IPS-20b (cell line): ENCODE measurements around the gene POU2F1.
A peak's percentile ranks its signal among the peaks of the same experiment; 100 is the strongest.
"Not testable (repeated sequence)": the region's sequence is repeated elsewhere in the genome, so short reads cannot be mapped to it uniquely, and the experiment has no call there.

Experiments
- H3K27ac ChIP-seq: one replicate; pipeline ENCODE4 v1.5.1; 2013; ENCODE audit warnings: low read length
- H3K27me3 ChIP-seq: 2 replicates; pipeline ENCODE4 v1.6.1; 2013; ENCODE audit warnings: mild to moderate bottlenecking, low read length, inconsistent platforms; ENCODE audit not compliant: insufficient read depth
- H3K36me3 ChIP-seq: 2 replicates; pipeline ENCODE4 v1.6.1; 2013; ENCODE audit warnings: low read depth, mild to moderate bottlenecking, inconsistent platforms, low read length, moderate library complexity; ENCODE audit not compliant: insufficient read depth
- H3K4me1 ChIP-seq: 2 replicates; pipeline ENCODE4 v1.6.1; 2013; ENCODE audit warnings: mild to moderate bottlenecking, control low read depth, inconsistent platforms, low read length, moderate library complexity; ENCODE audit not compliant: insufficient read depth
- H3K4me3 ChIP-seq: 2 replicates; pipeline ENCODE4 v1.5.1; 2013; ENCODE audit warnings: mild to moderate bottlenecking, low read length, inconsistent platforms
- H3K9ac ChIP-seq: 2 replicates; pipeline ENCODE4 v1.6.1; 2013; ENCODE audit warnings: low read depth, mild to moderate bottlenecking, inconsistent platforms, low read length, moderate library complexity
- H3K9me3 ChIP-seq: 2 replicates; pipeline ENCODE4 v1.6.1; 2013; ENCODE audit warnings: mild to moderate bottlenecking, low read depth, low read length, inconsistent platforms; ENCODE audit not compliant: insufficient read depth

POU2F1 gene

DNA sequence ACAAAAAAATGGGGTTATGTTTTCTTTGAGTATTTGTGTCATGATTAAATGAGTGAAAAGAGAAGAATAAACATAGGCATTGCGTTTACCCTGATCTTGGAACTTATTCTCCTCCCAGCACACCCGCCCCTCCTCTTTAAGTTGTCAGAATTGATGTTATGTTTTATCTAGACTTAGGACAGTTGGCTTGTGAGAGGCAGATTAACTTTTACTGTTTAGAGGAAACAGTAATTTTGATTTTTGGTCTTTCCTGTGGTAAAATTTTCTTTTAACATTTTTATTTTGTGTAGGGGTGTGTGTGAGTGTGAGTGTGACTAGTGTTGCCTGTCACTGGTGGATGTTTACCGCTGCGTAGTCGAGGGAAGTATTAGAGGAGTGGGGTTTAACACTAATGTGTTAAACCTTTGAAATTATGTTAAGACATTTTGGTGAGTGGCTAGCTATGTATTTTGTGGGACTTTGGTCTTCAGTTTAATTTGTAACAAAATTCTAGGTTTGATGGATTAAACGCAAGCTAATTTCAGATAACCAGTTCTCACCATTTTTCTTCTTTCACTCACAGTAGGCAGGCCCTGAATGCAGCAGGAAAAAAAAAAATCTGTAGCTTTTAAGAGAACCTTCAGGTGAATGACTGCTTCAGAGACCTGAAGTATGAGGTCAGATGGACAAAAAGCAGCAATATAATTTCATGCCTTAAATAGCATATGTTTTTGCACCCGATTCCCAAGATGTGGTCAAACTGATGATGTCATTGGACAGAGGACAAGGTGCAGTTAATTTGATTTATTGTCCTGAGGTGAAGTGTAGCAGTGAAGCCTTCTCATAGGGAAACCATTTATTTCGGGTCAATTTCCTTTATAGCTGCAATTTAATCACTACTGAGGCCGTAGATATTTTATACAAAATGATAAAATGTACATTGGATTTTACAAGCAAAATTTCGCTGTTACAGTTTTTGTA, 2.7 kb downstream of the POU2F1 start:
- Histone ChIP-seq H3K9me3 (no peaks in the 10 kb centered on the region), H3K27me3 (no peaks in the 10 kb centered on the region), H3K36me3 (no peaks in the 10 kb centered on the region), H3K9ac (peak overlapping the region; percentile 89; the same call in 1 of the 2 replicates), H3K4me3 (peak overlapping the region; percentile 73), H3K4me1 (peaks cover 57% of the 10 kb centered on the region), H3K27ac (no peak overlapping the region)

DNA sequence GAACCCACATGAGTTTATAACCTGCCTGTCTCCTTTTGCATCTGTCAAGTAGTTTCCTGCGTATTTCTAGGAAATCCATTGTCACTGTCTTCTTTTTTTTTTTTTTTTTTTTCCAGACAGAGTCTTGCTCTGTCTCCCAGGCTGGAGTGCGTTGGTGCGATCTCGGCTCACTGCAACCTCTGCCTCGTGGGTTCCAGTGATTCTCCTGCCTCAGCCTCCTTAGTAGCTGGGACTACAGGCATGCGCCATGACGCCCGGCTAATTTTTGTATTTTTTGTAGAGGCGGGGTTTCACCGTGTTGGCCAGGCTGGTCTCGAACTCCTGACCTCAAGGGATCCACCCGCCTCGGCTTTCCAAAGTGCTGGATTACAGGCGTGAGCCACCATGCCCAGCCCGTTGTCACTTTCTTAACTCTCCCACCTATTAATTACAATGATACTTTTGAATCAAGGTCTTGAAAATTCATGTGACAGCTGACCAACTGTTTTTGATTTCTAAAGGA, 4.1 kb downstream of the POU2F1 start:
- not testable (repeated sequence) for H3K4me3 ChIP-seq, H3K27ac ChIP-seq, H3K36me3 ChIP-seq, H3K9ac ChIP-seq, H3K27me3 ChIP-seq, H3K9me3 ChIP-seq
- peaks cover 63% of the 10 kb centered on the region for H3K4me1 ChIP-seq

DNA sequence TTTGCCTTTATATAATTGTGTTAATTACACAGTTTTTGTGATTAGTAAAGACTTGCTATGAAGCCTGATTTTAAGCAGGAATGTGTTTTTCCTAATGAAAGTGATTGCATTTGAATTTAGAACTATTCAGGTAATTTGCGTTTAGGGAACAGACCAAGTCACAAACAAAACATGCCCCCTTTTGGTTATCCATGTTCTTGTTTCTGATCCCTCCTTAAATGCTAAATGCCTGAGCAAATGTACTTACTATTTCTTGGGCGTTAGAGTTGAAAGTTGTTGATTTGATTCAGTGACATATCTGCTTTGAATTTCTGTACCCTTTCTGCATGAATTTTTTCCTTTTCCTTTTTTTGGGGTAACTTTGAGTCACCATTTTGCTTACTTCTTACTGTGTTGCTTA, 5.2 kb downstream of the POU2F1 start:
- H3K27ac ChIP-seq: peak overlapping the region; percentile 16
- H3K36me3 ChIP-seq: no peaks in the 10 kb centered on the region
- H3K9me3 ChIP-seq: no peaks in the 10 kb centered on the region
- peaks cover 70% of the 10 kb centered on the region for H3K4me1 ChIP-seq
- H3K27me3 ChIP-seq: no peaks in the 10 kb centered on the region
- H3K4me3 ChIP-seq: peak overlapping the region; percentile 51
- peak overlapping the region; percentile 15; the same call in 1 of the 2 replicates for H3K9ac ChIP-seq

DNA sequence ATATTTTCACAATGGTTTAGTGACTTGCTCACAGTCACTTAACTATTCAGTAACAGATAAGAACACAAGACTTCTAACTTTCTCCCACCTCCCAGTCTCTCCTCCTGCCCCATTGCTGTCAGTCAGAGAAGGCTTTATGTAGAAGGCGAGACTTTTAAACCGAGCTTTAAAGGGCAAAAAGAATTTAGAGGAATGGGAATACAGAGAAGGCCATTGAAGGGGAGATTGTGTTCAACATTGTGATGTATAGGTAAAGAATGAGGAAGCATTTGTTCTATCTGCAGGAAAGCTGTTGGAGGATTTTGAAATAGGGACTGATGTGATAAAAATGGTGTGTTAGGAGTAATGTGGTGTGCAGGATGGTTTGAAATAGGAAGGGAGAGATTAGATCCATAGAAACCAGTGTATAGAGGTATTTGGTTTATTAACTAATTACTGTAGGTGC, 7.3 kb downstream of the POU2F1 start:
- H3K9ac ChIP-seq: no peak overlapping the region
- no peak overlapping the region for H3K27ac ChIP-seq
- H3K9me3 ChIP-seq: no peaks in the 10 kb centered on the region
- H3K36me3 ChIP-seq: no peaks in the 10 kb centered on the region
- H3K27me3 ChIP-seq: no peaks in the 10 kb centered on the region
- peak overlapping the region; percentile 14 for H3K4me3 ChIP-seq
- peaks cover 70% of the 10 kb centered on the region for H3K4me1 ChIP-seq

DNA sequence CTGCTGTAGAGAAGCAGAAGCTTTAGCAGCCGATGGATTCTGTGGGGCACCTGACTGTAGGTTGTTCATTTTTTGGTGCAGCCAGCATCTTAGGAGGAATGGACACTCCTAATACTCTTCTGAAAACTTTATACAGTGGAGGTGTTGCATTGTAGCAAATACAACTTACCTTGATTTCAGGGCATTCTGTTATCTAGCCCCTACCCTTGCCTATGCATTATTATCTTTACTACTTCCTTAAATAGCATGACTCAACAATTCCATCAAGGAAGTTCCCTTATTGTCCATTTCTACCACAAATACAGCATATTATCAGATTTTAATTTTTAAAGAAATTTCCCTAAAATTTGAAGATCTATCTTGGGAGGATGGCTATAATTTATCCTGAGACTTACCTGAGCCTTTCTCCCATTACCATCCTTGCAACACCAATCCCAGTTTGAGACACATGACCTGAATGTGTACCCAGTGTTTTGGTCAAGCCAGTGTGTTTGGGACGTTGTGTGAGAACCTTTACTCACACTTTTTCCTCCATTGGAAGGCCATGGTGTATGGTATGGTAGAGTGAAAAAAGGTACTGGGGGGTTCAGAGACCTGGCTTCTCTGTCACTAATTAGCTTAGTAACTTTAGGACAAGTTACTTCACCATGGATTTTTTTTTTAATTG, 9.2 kb downstream of the POU2F1 start:
- Histone ChIP-seq H3K4me1 (peaks cover 69% of the 10 kb centered on the region), H3K27ac (no peak overlapping the region), H3K9ac (no peak overlapping the region), H3K9me3 (no peaks in the 10 kb centered on the region), H3K36me3 (no peaks in the 10 kb centered on the region), H3K4me3 (no peak overlapping the region), H3K27me3 (no peaks in the 10 kb centered on the region)

DNA sequence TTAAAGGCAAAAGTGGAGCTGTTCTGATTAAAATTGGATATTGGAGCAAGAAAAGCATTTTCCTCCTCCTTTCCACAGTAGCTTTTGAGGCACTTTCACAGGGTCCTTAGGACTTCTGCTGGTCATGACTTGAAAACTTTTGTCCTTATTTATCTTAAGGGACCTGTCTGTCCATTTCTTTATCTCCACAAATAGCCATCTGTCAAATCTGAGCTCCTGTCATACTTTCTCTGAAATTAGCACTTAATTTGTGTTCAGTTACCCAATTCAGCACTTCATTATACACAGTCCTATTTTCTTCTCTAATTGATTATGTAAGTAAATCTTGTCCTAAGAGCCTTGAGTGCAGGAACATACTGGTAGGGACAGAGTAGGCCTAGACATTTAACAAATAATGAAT, 9.8 kb downstream of the POU2F1 start:
- Histone ChIP-seq H3K36me3 (no peaks in the 10 kb centered on the region), H3K4me3 (no peak overlapping the region), H3K27me3 (no peaks in the 10 kb centered on the region), H3K9ac (no peak overlapping the region), H3K4me1 (peaks cover 64% of the 10 kb centered on the region), H3K9me3 (no peaks in the 10 kb centered on the region), H3K27ac (no peak overlapping the region)

DNA sequence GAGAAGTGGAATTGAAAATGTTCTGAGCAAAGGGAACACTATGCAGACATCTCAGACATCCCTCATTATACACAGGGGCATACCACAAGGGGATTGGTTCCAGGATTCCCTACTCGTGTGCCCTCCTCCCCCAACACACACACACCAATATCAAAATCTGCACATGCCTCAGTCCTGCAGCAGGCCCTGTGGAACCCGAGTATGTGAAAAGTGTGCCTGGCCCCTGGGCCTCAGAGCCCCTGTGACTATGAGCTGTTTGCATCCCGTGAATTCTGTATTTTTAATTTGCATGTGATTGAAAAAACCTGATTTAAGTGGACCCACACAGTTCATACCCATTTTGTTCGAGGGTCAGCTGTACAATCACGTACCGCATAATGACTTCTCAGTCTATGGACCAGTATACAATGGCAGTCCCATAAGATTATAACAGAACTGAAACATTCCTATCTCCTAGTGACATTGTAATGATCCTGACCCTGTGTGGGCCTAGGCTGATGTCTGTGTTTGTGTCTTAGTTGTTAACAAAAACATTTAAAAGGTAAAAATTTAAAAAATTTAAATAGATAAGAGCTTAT, 11.3 kb downstream of the POU2F1 start:
- no peaks in the 10 kb centered on the region for H3K27me3 ChIP-seq
- peaks cover 53% of the 10 kb centered on the region for H3K4me1 ChIP-seq

DNA sequence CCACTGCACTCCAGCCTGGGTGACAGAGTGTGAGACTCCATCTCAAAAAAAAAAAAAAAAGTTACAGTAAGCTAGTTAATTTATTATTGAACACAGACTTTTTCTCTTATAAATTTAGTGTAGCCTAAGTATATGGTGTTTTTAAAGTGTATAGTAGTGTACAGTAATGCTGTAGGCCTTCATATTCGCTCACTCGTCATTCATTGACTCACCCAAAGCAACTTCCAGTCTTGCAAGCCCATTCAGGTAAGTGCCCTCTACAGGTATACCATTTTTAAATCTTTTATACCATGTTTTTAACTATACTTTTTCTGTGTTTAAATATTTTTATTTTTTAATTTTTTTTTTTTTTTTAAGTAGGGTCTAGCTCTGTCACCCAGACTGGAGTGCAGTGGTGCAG, 12.1 kb downstream of the POU2F1 start:
- H3K9me3 ChIP-seq: no peaks in the 10 kb centered on the region
- H3K9ac ChIP-seq: no peak overlapping the region
- H3K4me3 ChIP-seq: no peak overlapping the region
- H3K4me1 ChIP-seq: peaks cover 45% of the 10 kb centered on the region
- no peaks in the 10 kb centered on the region for H3K36me3 ChIP-seq
- no peak overlapping the region for H3K27ac ChIP-seq
- H3K27me3 ChIP-seq: no peaks in the 10 kb centered on the region

More for the DNA sequence above, 11.3 kb downstream of the POU2F1 start:
- Histone ChIP-seq H3K9ac (no peak overlapping the region), H3K27ac (no peak overlapping the region), H3K4me3 (no peak overlapping the region), H3K36me3 (no peaks in the 10 kb centered on the region), H3K9me3 (no peaks in the 10 kb centered on the region)

DNA sequence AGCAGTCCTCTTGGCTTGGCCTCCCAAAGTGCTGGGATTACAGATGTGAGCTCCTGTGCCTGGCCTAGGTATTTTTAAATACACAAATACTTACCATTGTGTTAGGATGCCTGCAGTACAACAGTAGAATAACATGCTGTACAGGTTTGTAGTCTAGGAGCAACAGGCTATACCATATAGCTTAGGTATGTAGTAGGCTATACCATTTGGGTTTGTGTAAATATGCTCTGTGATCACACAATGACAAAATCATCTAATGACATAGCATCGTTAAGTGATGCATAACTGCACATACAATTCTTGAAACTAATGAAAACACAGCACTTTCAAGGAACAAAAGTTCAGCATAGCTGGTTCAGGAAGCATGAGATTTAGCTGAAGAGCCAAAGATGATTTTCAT, 12.7 kb downstream of the POU2F1 start:
- H3K27me3 ChIP-seq: no peaks in the 10 kb centered on the region
- peaks cover 41% of the 10 kb centered on the region for H3K4me1 ChIP-seq
- H3K36me3 ChIP-seq: no peaks in the 10 kb centered on the region
- no peak overlapping the region for H3K27ac ChIP-seq
- no peaks in the 10 kb centered on the region for H3K9me3 ChIP-seq
- no peak overlapping the region for H3K9ac ChIP-seq
- H3K4me3 ChIP-seq: no peak overlapping the region

DNA sequence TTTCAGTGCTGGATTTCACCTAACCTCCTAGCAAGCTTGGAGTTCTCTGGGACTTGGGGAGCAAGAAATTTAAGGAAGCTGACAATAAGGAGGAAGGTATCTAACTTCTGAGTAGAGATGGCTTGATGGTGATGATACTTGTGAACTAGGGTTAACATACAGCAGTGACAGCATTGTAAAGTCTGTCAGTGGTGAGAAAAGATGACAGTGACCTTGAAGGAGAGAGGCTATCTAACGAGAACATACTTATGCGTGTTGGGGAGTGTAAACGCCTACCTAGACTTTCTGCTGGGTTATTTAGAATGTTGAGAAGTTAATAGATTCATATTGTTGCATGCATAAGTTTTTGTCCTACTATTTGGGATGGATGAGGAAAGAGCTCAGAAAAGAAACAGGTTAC, 16.3 kb downstream of the POU2F1 start:
- Histone ChIP-seq H3K4me3 (no peak overlapping the region), H3K27ac (no peak overlapping the region), H3K36me3 (no peaks in the 10 kb centered on the region), H3K27me3 (no peaks in the 10 kb centered on the region), H3K9me3 (no peaks in the 10 kb centered on the region), H3K4me1 (peaks cover 15% of the 10 kb centered on the region), H3K9ac (no peak overlapping the region)

DNA sequence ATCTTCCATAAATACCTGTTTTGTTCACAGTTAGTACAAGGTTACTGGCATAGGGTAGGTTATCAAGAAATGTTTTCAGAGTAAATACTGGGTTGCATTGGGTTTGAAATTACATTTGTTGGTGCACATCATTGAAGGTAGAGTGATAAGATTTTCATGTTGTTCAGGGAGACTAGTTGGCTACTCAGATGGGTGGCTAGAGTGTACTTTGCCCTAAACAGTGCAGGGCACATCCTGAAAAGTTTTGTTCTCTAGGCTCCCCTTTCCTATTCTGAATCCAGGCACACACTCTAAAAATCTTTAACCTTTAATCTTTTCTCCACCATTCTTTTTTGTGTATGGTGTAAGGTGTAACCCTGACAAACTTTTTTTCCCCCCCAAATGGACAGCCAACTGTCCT, 18.0 kb downstream of the POU2F1 start:
- H3K9me3 ChIP-seq: no peaks in the 10 kb centered on the region
- no peaks in the 10 kb centered on the region for H3K27me3 ChIP-seq
- H3K27ac ChIP-seq: no peak overlapping the region

More for the DNA sequence above, 18.0 kb downstream of the POU2F1 start:
- H3K9ac ChIP-seq: no peak overlapping the region
- H3K4me3 ChIP-seq: no peak overlapping the region
- peaks cover 1% of the 10 kb centered on the region; the same call in 1 of the 2 replicates for H3K36me3 ChIP-seq
- H3K4me1 ChIP-seq: peaks cover 10% of the 10 kb centered on the region
